BE2C (cell line): ENCODE measurements around the gene RBMS1.

Source experiments
- DNase-seq: peaks from one replicate; pipeline ENCODE4 v3.0.0-alpha.2; 2020
- H3K27me3 ChIP-seq: fragments of 250-450 bp; sonication (Bioruptor Pico); 2 replicates; pipeline ENCODE4 v1.5.1; 2020; ENCODE audit warnings: mild to moderate bottlenecking
- H3K36me3 ChIP-seq: fragments of 250-450 bp; sonication (Bioruptor Pico); 2 replicates; pipeline ENCODE4 v1.5.1; 2020; ENCODE audit warnings: mild to moderate bottlenecking
- H3K4me1 ChIP-seq: fragments of 250-450 bp; sonication (Bioruptor Pico); 2 replicates; pipeline ENCODE4 v1.5.1; 2020
- H3K4me3 ChIP-seq: 2 replicates; pipeline ENCODE4 v1.5.1; 2011; ENCODE audit warnings: low read depth, low read length
- H3K9me3 ChIP-seq: fragments of 250-450 bp; sonication (Bioruptor Pico); 2 replicates; pipeline ENCODE4 v1.5.1; 2020
- TF ChIP-seq, protein P1 (sequence below): IDR thresholded peaks from 2 replicates; pipeline ENCODE4 v1.5.1; 2012; ENCODE audit warnings: mild to moderate bottlenecking, low read depth, low read length

Gene RBMS1

DNA sequence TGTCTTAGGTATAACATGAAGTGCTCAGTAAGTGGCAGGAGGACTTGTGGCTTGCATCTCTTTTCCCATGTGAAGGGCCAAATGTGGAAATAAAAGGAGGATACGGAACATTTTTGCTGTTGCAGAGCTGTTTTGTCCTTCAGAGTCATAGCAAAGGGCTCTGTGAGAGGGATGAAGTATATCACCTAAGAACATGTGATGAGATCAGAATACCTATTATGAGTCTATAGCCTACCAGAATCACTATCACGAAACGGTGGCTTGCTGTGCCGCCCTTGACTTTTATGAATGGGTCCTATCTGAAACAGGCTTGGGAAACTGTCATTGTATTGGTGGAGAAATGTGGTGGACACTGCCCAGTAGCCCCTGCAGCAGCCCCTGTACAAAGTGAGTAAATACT, 226.6 kb downstream of the RBMS1 start:
- Histone ChIP-seq H3K9me3 (no peaks in the 10 kb centered on the region), H3K4me3 (no peak overlapping the region), H3K27me3 (no peaks in the 10 kb centered on the region), H3K4me1 (peaks cover 5% of the 10 kb centered on the region), H3K36me3 (no peaks in the 10 kb centered on the region; the same call in 1 of the 2 replicates)
- no peak for DNase-seq
- TF ChIP-seq, protein P1, sequence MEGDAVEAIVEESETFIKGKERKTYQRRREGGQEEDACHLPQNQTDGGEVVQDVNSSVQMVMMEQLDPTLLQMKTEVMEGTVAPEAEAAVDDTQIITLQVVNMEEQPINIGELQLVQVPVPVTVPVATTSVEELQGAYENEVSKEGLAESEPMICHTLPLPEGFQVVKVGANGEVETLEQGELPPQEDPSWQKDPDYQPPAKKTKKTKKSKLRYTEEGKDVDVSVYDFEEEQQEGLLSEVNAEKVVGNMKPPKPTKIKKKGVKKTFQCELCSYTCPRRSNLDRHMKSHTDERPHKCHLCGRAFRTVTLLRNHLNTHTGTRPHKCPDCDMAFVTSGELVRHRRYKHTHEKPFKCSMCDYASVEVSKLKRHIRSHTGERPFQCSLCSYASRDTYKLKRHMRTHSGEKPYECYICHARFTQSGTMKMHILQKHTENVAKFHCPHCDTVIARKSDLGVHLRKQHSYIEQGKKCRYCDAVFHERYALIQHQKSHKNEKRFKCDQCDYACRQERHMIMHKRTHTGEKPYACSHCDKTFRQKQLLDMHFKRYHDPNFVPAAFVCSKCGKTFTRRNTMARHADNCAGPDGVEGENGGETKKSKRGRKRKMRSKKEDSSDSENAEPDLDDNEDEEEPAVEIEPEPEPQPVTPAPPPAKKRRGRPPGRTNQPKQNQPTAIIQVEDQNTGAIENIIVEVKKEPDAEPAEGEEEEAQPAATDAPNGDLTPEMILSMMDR, result no peak

DNA sequence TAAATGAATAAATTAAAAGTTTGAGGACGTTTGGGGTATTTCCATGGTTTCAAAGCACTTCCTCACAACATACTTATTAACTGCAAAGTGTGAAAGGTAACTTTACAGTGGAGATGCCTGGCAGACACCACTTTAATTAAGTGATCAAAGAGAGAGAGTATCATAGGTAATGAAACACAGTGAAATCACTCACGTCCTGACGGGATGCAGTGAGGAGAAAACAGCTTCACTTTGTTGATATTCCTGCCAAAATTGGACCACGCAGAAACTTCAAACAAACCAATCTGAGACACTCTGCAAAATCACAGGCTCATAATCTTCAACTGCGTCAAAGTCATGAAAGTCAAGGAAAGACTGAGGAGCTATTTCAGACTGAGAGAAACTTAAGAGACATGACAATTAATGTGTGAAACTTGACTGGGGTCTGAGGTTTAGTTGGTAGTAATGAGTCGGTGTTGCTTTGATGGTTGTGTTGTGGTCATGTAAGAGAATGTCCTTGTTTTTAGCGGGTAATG, 227.5 kb downstream of the RBMS1 start:
- Histone ChIP-seq H3K27me3 (no peaks in the 10 kb centered on the region), H3K4me1 (peaks cover 5% of the 10 kb centered on the region), H3K4me3 (no peak overlapping the region), H3K9me3 (no peaks in the 10 kb centered on the region), H3K36me3 (no peaks in the 10 kb centered on the region; the same call in 1 of the 2 replicates)
- TF ChIP-seq, protein P1, result no peak
- no peak for DNase-seq

DNA sequence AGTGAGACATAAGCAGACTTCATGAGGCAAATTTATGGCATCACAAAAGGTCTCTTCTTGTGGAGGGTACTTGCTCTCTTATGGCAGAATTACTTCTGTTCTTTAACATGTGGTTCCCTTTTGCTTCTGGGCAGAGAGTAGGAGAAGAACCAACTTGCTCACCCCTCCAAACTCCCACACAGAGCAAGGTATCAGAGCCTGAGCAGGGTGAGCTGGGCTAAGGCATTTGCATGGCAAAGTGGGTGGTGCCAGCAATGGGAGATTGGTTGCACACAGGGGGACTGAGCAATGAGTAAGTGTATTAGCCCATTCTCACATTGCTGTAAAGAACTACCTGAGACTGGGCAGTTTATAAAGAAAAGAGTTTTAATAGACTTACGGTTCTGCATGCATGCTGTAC, 229.3 kb downstream of the RBMS1 start:
- DNase-seq, result no peak
- no peaks in the 10 kb centered on the region; the same call in 1 of the 2 replicates for H3K4me1 ChIP-seq

DNA sequence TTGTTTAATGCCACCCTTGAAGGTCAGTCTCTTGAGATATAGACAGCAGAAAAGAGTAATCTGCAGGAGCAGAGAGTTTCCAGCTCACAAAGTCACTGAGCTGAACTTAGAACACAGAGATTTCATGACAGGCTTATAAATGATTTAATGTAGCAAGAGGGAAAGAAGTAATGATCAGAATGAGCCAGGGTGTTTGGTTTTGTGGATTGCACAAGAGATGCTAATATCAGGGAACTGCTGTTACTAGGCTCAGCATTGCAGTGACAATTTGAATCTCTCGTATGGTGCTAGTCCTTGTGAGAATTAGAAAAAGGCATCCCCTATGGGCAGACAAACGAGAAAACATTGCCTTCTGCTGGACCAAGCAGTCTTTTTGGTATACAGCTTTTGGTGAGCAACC, 231.9 kb downstream of the RBMS1 start:
- no peaks in the 10 kb centered on the region for H3K36me3 ChIP-seq
- no peak for DNase-seq
- H3K9me3 ChIP-seq, result no peaks in the 10 kb centered on the region
- TF ChIP-seq, protein P1, result no peak
- no peak overlapping the region for H3K4me3 ChIP-seq
- no peaks in the 10 kb centered on the region for H3K27me3 ChIP-seq
- no peaks in the 10 kb centered on the region for H3K4me1 ChIP-seq

More for the DNA sequence above, 229.3 kb downstream of the RBMS1 start:
- TF ChIP-seq, protein P1, result no peak
- Histone ChIP-seq H3K9me3 (no peaks in the 10 kb centered on the region), H3K27me3 (no peaks in the 10 kb centered on the region), H3K36me3 (no peaks in the 10 kb centered on the region), H3K4me3 (no peak overlapping the region)

DNA sequence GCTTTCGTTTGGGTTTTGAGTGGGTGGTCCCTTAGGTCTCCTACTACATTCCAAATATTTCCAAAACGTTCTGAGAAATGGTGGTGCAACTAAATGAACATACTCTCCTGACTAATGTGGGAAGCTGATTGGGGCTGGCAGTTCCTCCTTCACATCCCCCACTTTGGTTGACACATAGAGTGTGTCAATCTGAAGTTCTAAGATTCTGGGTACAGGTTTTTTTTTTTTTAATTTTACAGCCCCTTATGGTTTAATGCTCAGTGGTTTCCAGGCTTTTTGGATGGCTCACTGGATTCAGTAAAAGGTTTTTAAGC, 235.2 kb downstream of the RBMS1 start:
- Histone ChIP-seq H3K4me3 (no peak overlapping the region), H3K9me3 (no peaks in the 10 kb centered on the region), H3K4me1 (no peaks in the 10 kb centered on the region), H3K27me3 (no peaks in the 10 kb centered on the region), H3K36me3 (no peaks in the 10 kb centered on the region)
- DNase-seq, result no peak
- TF ChIP-seq, protein P1, result no peak

DNA sequence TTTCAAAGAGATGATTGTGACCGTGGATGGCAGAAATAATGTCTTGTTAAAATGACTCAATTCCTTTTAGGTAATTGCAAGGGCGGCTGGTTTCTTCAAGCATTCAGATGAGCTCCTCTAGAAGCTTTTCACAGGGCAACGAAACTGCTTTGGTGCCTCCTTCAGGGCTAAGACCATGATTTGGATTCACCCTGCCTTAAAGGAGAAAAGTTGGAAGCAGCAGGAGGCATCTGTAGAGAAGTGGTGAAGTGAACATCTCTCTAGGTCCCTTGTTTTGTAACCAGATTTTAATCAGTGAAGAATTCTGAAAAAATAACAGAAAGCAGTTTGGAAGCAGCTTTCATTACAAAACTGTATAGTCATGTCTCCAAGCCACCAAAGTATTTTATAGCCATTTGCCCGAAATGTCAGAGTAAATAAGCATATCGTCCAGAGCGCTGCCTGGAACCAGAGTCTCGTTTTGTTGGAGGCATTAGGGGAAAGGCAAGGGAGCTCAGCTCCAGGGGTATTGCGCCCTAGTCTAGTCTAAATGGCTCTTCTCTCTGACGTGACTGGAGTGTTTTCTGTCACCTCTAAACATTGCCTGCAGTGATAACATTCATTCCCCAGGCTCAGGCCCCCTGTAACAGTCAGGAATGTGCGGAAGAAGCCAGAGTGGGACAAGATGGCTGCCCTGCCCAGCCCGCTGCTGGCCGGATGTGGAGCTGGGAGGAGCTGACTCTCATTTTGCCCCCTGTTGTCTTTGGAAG, 235.7 kb downstream of the RBMS1 start:
- TF ChIP-seq, protein P1, result no peak
- no peak overlapping the region for H3K4me3 ChIP-seq
- no peaks in the 10 kb centered on the region for H3K27me3 ChIP-seq
- no peak for DNase-seq
- H3K9me3 ChIP-seq, result no peaks in the 10 kb centered on the region
- H3K36me3 ChIP-seq, result no peaks in the 10 kb centered on the region
- H3K4me1 ChIP-seq, result no peaks in the 10 kb centered on the region
